SK-MEL-5 (cell line): ENCODE data around the gene CLN6. TPM values are rescaled to one million over a fixed set of nuclear protein-coding genes. Genes with fewer than 3 reads are reported as not detected.
"Not testable (repeated sequence)": the region's sequence is repeated elsewhere in the genome, so short reads cannot be mapped to it uniquely, and the experiment has no call there.

ENCODE experiments used
- DNase-seq: peaks from one replicate; pipeline ENCODE4 v3.0.0-alpha.2; 2016; ENCODE audit warnings: low read depth, low spot score
- in situ Hi-C: cut with HindIII; loops from 2 replicates; pipeline ENCODE4 v1.10.0; 2016; ENCODE audit warnings: low sequenced_read_pairs, high pct_unique_total_duplicates, low pct_unique_long_range_greater_than_20kb
- total RNA-seq: library from RNA; depleted of rRNA; stranded (reverse); fragments of >200 nt; shearing (Covaris generic); gene quantifications from 2 replicates; pipeline ENCODE4 v1.2.3, GENCODE V29; 2014

CLN6 gene
- total RNA-seq, 1 experiment from 2014 or later, result 52.4 TPM

DNA sequence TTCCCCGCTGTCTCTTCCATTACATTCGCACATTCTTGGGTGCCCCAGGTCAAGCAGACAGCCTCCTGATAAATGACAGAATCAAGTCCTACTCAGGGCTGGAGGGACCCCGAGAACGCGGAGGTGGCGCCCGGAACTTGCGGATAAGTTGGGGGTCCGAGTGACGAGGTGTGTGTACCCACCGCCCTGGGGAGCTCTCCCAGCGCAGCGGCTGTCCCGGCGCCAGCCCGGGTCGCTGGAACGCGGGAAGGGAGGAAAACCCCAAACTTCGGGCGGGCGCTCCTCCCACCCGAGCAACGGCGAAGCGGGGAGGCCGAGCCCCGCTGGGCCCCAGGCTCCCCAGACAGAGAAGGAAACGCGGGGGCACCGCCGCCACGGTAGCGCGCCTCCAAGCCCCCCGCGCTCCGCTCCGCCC is 550 bp downstream of the CLN6 start:
- DNase-seq, result no peak
- in situ Hi-C loops, result no loop called here

DNA sequence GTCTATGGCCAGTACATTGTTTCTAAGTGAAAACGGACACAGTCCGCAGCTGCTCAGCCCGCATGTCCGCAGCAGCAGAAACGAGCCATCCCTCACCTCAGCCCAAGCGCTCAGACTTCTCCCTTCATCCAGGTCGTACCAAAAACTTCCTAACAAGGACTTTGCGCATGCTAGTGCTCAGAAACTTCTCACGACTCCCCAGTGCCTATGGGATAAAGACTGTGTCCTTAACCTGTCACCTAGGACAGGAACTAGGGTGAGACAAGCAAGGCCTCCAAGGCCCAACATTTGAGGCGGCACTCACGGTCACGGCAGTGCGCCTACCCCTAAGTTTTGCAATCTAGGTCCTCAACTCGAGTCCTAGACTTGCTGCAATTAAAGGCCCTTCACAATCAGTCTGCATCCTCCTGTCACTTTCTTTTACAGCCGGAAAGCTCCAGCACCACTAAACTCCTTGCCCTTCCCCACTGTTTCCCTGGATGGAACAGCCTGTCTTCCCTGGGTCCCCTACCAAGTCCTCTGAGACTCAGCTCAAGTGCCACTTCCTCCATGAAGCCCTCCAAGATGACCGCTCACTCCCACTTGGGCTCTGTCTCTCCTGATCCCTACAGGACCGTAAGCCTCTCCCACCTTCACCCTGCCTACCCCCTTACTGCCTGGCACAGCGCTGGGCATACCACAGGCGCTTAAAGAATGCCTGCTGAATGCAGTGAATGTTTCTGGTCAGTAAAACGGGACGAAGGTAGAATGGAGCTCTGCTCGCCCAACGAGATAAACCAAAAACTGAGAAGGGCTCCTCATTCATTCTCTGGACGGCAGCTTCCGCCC is 1.2 kb downstream of the CLN6 start:
- DNase-seq, result no peak
- in situ Hi-C loops, result no loop called here

DNA sequence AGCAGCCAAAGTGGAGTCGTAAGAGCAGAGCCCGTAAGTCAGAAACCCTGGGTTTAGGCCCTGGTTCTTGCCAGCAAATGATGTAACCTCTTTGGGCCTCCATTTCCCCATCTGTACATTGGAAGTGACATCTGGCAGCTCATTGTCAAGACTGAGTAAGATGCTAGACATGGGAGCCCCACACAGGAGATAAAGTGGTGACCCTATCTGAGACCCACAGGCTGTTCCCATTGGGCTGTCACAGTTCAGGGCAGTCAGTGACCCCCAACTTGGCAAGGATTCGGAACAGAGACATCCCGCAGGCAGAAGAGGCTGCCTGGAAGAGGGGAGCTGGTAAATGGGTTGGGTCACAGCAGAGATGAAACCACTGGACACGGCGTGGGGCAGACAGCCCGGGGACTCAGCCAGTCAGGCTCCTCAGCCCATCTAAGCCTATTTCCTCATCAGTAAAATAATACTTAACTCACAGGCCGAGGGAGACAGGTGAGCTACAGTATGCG is 1.8 kb downstream of the CLN6 start:
- no peak for DNase-seq
- in situ Hi-C loops, result no loop called here

DNA sequence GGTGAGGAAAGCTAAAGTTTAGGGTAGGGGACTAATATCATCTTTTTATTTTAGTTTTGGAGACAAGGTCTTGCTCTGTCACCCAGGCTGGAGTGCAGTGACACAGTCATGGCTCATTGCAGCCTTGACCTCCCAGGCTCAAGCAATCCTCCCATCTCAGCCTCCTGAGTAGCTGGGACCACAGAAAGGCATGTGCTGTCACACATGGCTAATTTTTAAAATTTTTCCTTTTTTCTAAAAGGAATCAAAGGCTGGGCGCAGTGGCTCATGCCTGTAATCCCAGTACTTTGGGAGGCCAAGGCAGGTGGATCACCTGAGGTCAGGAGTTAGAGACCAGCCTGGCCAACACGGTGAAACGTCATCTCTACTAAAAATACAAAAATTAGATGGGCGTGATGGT is 4.1 kb downstream of the CLN6 start:
- in situ Hi-C loops, DNase-seq: not testable (repeated sequence)

- in situ Hi-C loops, result no loop called here
Measured at GRCh38 chr15:68224546-68225250, 4.8 kb downstream of the CLN6 start.

GRCh38 chr15:68224108-68224507 is 5.4 kb downstream of the CLN6 start:
- in situ Hi-C loops, result no loop called here
- DNase-seq, result no peak

More at GRCh38 chr15:68224546-68225250, 4.8 kb downstream of the CLN6 start:
- no peak for DNase-seq

GRCh38 chr15:68223171-68223570 is 6.4 kb downstream of the CLN6 start:
- DNase-seq, result no peak
- in situ Hi-C loops, result no loop called here

GRCh38 chr15:68222432-68222743 is 7.1 kb downstream of the CLN6 start:
- in situ Hi-C loops, DNase-seq: not testable (repeated sequence)

DNA sequence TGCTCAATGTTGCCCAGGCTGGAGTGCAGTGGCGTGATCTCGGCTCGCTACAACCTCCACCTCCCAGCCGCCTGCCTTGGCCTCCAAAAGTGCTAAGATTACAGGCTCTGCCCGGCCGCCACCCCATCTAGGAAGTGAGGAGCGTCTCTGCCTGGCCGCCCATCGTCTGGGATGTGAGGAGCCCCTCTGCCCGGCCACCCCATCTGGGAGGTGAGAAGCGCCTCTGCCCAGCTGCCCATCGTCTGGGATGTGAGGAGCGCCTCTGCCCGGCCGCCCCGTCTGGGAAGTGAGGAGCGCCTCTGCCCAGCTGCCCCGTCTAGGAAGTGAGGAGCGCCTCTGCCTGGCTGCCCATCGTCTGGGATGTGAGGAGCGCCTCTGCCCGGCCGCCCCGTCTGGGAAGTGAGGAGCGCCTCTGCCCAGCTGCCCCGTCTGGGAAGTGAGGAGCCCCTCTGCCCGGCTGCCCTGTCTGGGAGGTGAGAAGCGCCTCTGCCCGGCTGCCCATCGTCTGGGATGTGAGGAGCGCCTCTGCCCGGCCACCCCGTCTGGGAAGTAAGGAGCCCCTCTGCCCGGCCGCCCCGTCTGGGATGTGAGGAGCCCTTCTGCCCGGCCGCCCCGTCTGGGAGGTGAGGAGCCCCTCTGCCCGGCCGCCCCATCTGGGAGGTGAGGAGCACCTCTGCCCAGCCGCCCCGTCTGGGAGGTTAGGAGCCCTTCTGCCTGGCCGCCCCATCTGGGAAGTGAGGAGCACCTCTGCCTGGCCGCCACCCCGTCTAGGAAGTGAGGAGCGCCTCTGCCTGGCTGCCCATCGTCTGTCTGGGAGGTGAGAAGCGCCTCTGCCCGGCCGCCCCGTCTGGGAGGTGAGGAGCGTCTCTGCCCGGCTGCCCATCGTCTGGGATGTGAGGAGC is 7.7 kb downstream of the CLN6 start:
- DNase-seq, in situ Hi-C loops: not testable (repeated sequence)

- DNase-seq, result no peak
- in situ Hi-C loops, result no loop called here
Measured at GRCh38 chr15:68220967-68221366, 8.6 kb downstream of the CLN6 start.

GRCh38 chr15:68220489-68220888 is 9.0 kb downstream of the CLN6 start:
- in situ Hi-C loops, result no loop called here
- DNase-seq, result no peak

GRCh38 chr15:68218847-68219798 is 10.4 kb downstream of the CLN6 start:
- in situ Hi-C loops, result no loop called here
- no peak for DNase-seq

DNA sequence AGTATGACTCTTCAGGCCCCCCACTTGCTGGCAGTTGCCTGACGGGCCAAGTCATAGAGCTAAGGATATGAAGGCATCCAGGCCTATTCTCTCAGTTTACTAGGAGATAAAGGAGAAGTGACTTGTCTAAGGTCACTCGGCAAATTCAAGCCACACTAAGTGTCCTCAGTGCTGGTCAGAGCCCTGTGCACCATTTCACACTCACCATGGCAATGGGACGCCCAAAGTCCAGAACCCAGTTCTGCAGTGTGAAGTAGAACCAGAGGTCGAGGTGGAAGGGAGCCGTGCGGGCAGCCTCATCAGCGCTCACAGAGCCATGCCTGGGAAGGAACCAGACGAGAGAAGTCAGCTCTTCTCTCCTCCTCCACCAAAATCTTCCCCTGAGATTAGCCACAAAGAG is 11.2 kb downstream of the CLN6 start:
- in situ Hi-C loops, result no loop called here
- DNase-seq, result no peak

- in situ Hi-C loops, result no loop called here
- no peak for DNase-seq
Measured at GRCh38 chr15:68217341-68217740, 12.2 kb downstream of the CLN6 start.

- in situ Hi-C loops, result no loop called here
- no peak for DNase-seq
Measured at GRCh38 chr15:68214838-68215254, 14.7 kb downstream of the CLN6 start.

DNA sequence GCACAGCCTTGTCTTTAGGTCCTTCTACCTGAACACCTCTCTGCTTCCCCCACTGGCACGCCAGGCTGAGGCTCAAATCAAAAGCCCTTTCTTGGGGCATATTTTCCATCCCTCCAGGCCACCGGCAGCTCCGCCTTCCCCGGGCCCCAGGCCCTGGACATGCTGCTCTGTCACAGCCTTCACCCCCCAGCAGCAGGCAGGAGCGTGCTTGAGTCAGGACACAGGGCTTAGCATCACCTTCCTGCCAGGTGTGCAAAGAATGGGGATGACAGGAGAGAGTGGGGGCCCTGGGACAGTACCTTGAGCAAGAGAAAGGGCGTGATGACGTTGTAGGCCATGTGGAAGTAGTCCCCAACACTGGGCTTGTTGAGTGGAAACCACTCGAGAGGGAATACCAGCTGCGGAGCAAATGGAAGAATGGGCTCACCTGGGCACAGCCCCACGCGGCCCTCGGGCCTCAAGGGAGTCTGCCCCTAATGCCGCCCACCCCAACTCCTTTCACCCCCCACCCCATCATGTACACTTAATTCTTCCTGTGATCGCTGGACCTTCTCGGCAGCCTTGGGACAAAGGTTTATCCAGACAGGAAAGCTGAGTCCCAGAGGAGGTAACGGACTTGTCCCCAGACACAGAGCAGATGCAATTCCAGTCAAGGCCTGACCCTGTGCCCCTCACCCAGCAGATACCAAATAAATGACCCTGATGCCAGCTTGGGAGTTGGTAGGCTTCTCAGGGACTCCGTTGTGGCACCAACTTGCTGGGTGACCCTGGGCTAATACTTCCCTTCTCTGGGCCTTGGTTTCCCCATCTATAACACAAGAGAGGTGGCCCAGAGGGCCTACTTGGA is 15.3 kb downstream of the CLN6 start:
- in situ Hi-C loops, result no loop called here
- DNase-seq, result no peak
